ENCODE data around the gene ATF3. TPM values are rescaled to one million over a fixed set of nuclear protein-coding genes. Genes with fewer than 3 reads are reported as not detected.

The ATF3 gene
- total RNA-seq, 2 experiments from 2014 or later = 10.4 to 12.7 TPM

- Histone ChIP-seq H3K36me3 (ENCODE audit: insufficient read depth, low read length) (no peaks in the 10 kb centered on the region), H3K27me3 (ENCODE audit: control insufficient read depth in 1 of 2, insufficient read depth in 2 of 2, low read length in 2 of 2) (peaks cover 13 to 36% of the 10 kb centered on the region in 2 experiments), H3K4me1 (ENCODE audit: insufficient read depth, low read length) (peaks cover 2% of the 10 kb centered on the region), H3K4me3 (ENCODE audit: low read length) (no peak overlapping the region), H3K27ac (ENCODE audit: low read depth in 1 of 2, low read length in 2 of 2) (no peak overlapping the region), H3K9me3 (ENCODE audit: control insufficient read depth in 1 of 2, insufficient read depth in 1 of 2, low read length in 2 of 2) (peaks cover 0 to 3% of the 10 kb centered on the region in 2 experiments)
- no peaks in the 10 kb centered on the region for H3K36me3 Mint-ChIP-seq (ENCODE audit: low read depth)
- POLR2A ChIA-PET = no interaction called here
- H3K4me1 Mint-ChIP-seq (ENCODE audit: low read depth) = no peaks in the 10 kb centered on the region
- H3K27me3 Mint-ChIP-seq = peaks cover 63% of the 10 kb centered on the region
- no peak for DNase-seq
- intact Hi-C loops (cut with DNase I, micrococcal nuclease) = no loop called here
- no peak overlapping the region for H3K4me3 Mint-ChIP-seq
- H3K9me3 Mint-ChIP-seq = no peaks in the 10 kb centered on the region
- no peak overlapping the region for H3K27ac Mint-ChIP-seq
- CTCF ChIA-PET = no interaction called here
- ATAC-seq (ENCODE audit: poor library complexity) = no peak
- TF ChIP-seq CTCF (IDR thresholded peaks at IDR 0.05) = no peak
Measured at GRCh38 chr1:212585210-212585609, 23.4 kb upstream of the ATF3 start.

- peaks cover 73% of the 10 kb centered on the region for H3K27me3 Mint-ChIP-seq
- no peak for TF ChIP-seq CTCF (IDR thresholded peaks at IDR 0.05)
- no peaks in the 10 kb centered on the region for H3K9me3 Mint-ChIP-seq
- no peaks in the 10 kb centered on the region for H3K4me1 ChIP-seq (ENCODE audit: insufficient read depth, low read length)
- no peak overlapping the region for H3K4me3 Mint-ChIP-seq
- no peaks in the 10 kb centered on the region for H3K36me3 ChIP-seq (ENCODE audit: insufficient read depth, low read length)
- ATAC-seq (ENCODE audit: poor library complexity) = no peak
- H3K36me3 Mint-ChIP-seq (ENCODE audit: low read depth) = no peaks in the 10 kb centered on the region
- no peak overlapping the region for H3K4me3 ChIP-seq (ENCODE audit: low read length)
- H3K9me3 ChIP-seq (ENCODE audit: control insufficient read depth in 1 of 2, insufficient read depth in 1 of 2, low read length in 2 of 2) = no peaks in the 10 kb centered on the region
- ChIA-PET CTCF (interaction anchor here (0.6 kb wide), 1 partner anchor 32 kb away, joined by 3 read pairs; no protein-coding TSS in a partner anchor), POLR2A (no interaction called here)
- H3K4me1 Mint-ChIP-seq (ENCODE audit: low read depth) = no peaks in the 10 kb centered on the region
- intact Hi-C loops (cut with DNase I, micrococcal nuclease) = no loop called here
- H3K27ac ChIP-seq (ENCODE audit: low read depth in 1 of 2, low read length in 2 of 2) = no peak overlapping the region
- DNase-seq = no peak
- H3K27me3 ChIP-seq (ENCODE audit: control insufficient read depth in 1 of 2, insufficient read depth in 2 of 2, low read length in 2 of 2) = peaks cover 18 to 36% of the 10 kb centered on the region in 2 experiments
- no peak overlapping the region for H3K27ac Mint-ChIP-seq
Measured at GRCh38 chr1:212586206-212587015, 22.1 kb upstream of the ATF3 start.

GRCh38 chr1:212587016-212587887 is 21.3 kb upstream of the ATF3 start:
- no peak for DNase-seq
- Histone ChIP-seq H3K9me3 (ENCODE audit: control insufficient read depth in 1 of 2, insufficient read depth in 1 of 2, low read length in 2 of 2) (no peaks in the 10 kb centered on the region), H3K4me1 (ENCODE audit: insufficient read depth, low read length) (no peaks in the 10 kb centered on the region), H3K36me3 (ENCODE audit: insufficient read depth, low read length) (no peaks in the 10 kb centered on the region), H3K27me3 (ENCODE audit: control insufficient read depth in 1 of 2, insufficient read depth in 2 of 2, low read length in 2 of 2) (peaks cover 18 to 36% of the 10 kb centered on the region in 2 experiments), H3K27ac (ENCODE audit: low read depth in 1 of 2, low read length in 2 of 2) (no peak overlapping the region), H3K4me3 (ENCODE audit: low read length) (no peak overlapping the region)
- peaks cover 78% of the 10 kb centered on the region for H3K27me3 Mint-ChIP-seq
- ChIA-PET POLR2A (no interaction called here), CTCF (no interaction called here)
- H3K36me3 Mint-ChIP-seq (ENCODE audit: low read depth) = no peaks in the 10 kb centered on the region
- H3K27ac Mint-ChIP-seq = no peak overlapping the region
- H3K9me3 Mint-ChIP-seq = no peaks in the 10 kb centered on the region
- H3K4me1 Mint-ChIP-seq (ENCODE audit: low read depth) = no peaks in the 10 kb centered on the region
- H3K4me3 Mint-ChIP-seq = no peak overlapping the region
- no peak for ATAC-seq (ENCODE audit: poor library complexity)
- no peak for TF ChIP-seq CTCF (IDR thresholded peaks at IDR 0.05)
- intact Hi-C loops (cut with DNase I, micrococcal nuclease) = no loop called here

All from CD4-positive, alpha-beta T cell (primary cell).